Prostate gland (tissue), 2 donors: ENCODE measurements around the gene PHACTR2. TPM values are rescaled to one million over a fixed set of nuclear protein-coding genes. Genes with fewer than 3 reads are reported as not detected.
A peak's percentile ranks its signal among the peaks of the same experiment; 100 is the strongest.
"Not testable (repeated sequence)": the region's sequence is repeated elsewhere in the genome, so short reads cannot be mapped to it uniquely, and the experiment has no call there.

Source experiments
- DNase-seq: peaks from one replicate; pipeline ENCODE4 v3.0.0-alpha.2; 2019; ENCODE audit warnings: low spot score
- H3K27ac ChIP-seq, 2 donors: fragments of 200-600 bp; sonication (generic); 2 replicates each; pipeline ENCODE4 v1.5.1; 2017 to 2019
- H3K27me3 ChIP-seq: fragments of 200-600 bp; sonication (generic); replicated peaks from 2 replicates; pipeline ENCODE4 v1.5.1; 2019; ENCODE audit not compliant: insufficient read depth
- H3K36me3 ChIP-seq, 2 donors: fragments of 200-600 bp; sonication (generic); 1 replicate in 1 of 2; 2 replicates in 1 of 2; pipeline versions ENCODE4 v1.5.1 to v1.8.1; 2017 to 2019
- H3K4me1 ChIP-seq: fragments of 200-600 bp; sonication (generic); replicated peaks from 2 replicates; pipeline ENCODE4 v1.5.1; 2019
- H3K4me3 ChIP-seq, 2 donors: fragments of 200-600 bp; sonication (generic); 2 replicates each; pipeline ENCODE4 v1.5.1; 2017 to 2019
- H3K9me3 ChIP-seq: fragments of 200-600 bp; sonication (generic); 2 replicates; pipeline ENCODE4 v1.5.1; 2017
- POLR2A ChIP-seq: fragments of 450-650 bp; IDR thresholded peaks from one replicate; pipeline ENCODE4 v1.6.1; 2016; ENCODE audit warnings: antibody characterized with exemption, mild to moderate bottlenecking
- POLR2AphosphoS5 ChIP-seq: sonication (generic); formaldehyde crosslinking; IDR thresholded peaks from one replicate; pipeline ENCODE4 v1.6.1; 2017; ENCODE audit warnings: antibody characterized with exemption
- WGBS: methylation state at CpG from one replicate; pipeline ENCODE4 v1.1.5; 2018; 5-methylcytosine and 5-hydroxymethylcytosine counted together
- intact Hi-C: fragments of 100-400 bp; cut with DNase I; formaldehyde crosslinking; loops from one replicate; pipeline ENCODE4 v1.14.2; 2022
- total RNA-seq, 2 donors: library from RNA; depleted of rRNA; stranded (reverse); fragments of >200 nt; gene quantifications; one replicate each; pipeline ENCODE4 v1.1.0, GENCODE V29; 2016
- TF ChIP-seq, protein P1 (sequence below), 4 experiments: fragments of 200-600 bp in 2 of 4; fragments of 450-650 bp in 2 of 4; sonication (generic) in 2 of 4; IDR thresholded peaks; 1 replicate in 3 of 4; 2 replicates in 1 of 4; pipeline ENCODE4 v1.5.1; 2016 to 2019; ENCODE audit warnings: antibody characterized with exemption in 4 of 4, mild to moderate bottlenecking in 2 of 4, moderate library complexity in 2 of 4

Gene PHACTR2
- 100 to 1,000 TPM in 1 of 2 donors, 10 to 100 TPM in 1; 41.4 to 108 TPM for total RNA-seq

DNA sequence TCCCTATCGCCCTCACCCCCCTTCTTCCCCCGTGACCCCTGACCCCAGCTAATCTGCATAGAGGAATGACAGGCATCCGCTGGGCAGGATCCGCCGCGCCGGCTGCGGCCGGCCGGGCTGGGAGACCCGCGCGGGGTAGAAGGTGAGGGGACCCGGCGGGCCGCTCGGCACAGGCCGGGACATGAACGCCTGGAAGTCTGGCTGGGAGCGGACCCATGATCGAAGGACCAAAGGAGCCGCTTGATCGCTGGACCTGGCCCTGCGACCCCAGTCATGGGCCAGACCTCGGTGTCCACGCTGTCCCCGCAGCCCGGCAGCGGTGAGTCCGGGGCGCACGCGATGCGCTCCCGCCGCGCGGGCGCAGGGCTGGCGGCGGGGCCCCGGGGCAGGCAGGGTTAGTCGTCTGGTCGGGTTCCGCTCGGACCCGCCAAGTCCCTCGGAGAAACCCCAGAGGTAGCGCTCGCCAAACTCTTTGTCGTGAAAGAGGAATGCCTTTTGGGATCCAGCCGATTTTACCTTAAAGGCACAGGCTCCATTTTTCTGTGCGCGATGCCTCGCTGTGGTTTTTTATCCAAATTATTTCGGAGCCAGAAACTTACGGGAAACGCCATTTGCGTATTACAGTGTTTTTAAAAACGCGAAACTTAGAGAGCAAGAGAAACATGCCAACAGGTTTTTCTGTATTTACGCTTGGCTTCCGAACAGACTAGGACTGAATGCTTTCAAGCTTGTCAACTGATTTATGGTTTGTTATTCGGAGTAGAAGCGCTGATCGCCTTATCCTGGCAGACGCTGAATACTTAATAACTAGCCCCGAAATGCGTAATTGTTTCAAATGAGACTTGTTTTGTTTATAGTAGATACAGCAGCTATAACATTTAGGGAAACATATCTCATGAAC is at the start of gene PHACTR2:
Gene PHACTR2, plus strand, starts transcription at position 75 of the 901 bp plus-strand sequence. Its CDS starts 199 bp downstream, at position 274.
- Histone ChIP-seq H3K27me3 (no peaks in the 10 kb centered on the region), H3K27ac (peak within 1 kb of the TSS; percentile 87 to 97), H3K4me3 (peak within 1 kb of the TSS; percentile 68 to 82), H3K4me1 (no peaks in the 10 kb centered on the region), H3K9me3 (no peaks in the 10 kb centered on the region), H3K36me3 (no peaks in the 10 kb centered on the region)
- intact Hi-C loops: loop anchor here (5.0 kb wide), 1 partner anchor 164 kb away; the partner anchor contains the start of gene LTV1
- WGBS: 1% methylated on average over 62 of the region's 69 CpGs
- peak; percentile 52 for DNase-seq
- TF ChIP-seq POLR2A: peak; percentile 72
- TF ChIP-seq POLR2AphosphoS5: peak; percentile 19
- TF ChIP-seq, protein P1, sequence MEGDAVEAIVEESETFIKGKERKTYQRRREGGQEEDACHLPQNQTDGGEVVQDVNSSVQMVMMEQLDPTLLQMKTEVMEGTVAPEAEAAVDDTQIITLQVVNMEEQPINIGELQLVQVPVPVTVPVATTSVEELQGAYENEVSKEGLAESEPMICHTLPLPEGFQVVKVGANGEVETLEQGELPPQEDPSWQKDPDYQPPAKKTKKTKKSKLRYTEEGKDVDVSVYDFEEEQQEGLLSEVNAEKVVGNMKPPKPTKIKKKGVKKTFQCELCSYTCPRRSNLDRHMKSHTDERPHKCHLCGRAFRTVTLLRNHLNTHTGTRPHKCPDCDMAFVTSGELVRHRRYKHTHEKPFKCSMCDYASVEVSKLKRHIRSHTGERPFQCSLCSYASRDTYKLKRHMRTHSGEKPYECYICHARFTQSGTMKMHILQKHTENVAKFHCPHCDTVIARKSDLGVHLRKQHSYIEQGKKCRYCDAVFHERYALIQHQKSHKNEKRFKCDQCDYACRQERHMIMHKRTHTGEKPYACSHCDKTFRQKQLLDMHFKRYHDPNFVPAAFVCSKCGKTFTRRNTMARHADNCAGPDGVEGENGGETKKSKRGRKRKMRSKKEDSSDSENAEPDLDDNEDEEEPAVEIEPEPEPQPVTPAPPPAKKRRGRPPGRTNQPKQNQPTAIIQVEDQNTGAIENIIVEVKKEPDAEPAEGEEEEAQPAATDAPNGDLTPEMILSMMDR (IDR thresholded peaks at IDR 0.05): no peak

DNA sequence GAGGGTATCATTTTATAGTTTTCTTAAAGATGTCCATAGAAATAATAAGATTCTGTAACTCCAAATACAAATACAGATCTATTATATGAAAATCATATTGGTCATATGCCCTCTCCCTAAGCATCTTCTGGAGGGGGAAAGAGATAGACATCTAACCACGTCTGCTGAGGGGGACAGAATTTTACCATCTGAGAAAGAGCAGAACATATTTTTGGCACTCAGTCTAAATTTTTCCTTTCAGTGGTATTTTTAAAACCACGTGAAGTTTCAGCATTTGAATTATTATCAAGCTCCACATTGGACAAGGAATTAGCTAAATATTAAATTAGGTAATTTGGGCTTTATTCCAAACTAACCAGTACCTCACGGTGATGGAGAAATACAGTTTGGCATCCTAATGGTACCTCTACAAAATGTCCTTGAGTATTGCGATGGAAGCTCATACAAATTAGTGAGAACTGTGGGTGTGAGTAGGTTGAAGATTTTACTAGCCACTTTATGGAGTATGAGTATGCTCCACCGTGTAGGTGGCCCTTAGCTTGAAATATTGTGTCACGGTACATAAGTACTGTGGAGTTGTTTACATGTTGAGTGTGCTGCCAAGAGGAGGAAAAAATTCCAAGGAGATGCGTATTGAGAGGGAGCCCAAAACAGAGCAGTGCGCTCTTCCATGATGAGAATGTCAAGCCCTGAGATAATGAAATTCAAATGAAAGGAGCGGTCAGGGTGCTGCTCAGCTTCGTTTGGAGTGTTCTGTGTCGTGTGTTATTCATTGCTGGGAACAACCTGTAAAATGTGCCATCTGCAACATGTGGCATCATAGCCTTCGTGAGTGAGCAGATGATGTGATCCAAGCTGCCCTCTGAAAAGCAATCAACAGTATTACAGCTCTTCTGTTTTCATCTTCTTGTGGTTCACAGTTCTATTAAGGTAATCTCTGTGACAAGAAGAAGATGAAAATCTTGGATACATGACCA is 48.4 kb upstream of the PHACTR2 start:
- Histone ChIP-seq H3K4me3 (no peak overlapping the region), H3K27ac (no peak overlapping the region), H3K4me1 (no peaks in the 10 kb centered on the region), H3K27me3 (no peaks in the 10 kb centered on the region), H3K9me3 (no peaks in the 10 kb centered on the region), H3K36me3 (no peaks in the 10 kb centered on the region)
- WGBS: 56% methylated on average over 12 of the region's 12 CpGs
- DNase-seq: no peak
- TF ChIP-seq, protein P1 (IDR thresholded peaks at IDR 0.05): no peak
- TF ChIP-seq POLR2A (no peak), POLR2AphosphoS5 (no peak)
- intact Hi-C loops: no loop called here

DNA sequence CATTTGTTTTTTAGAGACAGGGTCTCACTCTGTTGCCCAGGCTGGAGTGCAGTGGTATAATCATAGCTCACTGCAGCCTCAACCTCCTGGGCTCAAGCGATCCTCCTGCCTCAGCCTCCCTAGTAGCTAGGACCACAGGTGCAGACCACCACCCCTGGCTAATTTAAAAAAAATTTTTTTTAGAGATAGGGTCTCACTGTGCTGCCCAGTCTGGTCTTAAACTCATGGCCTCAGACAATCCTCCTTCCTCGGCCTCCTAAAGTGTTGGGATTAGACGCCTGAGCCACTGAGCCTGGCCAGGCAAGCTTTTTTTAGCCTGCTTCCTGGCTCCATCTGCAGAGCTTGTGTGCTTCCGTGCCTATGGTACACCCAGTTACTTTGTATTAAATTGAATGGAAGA is 46.6 kb upstream of the PHACTR2 start:
- intact Hi-C loops, H3K27me3 ChIP-seq, DNase-seq, H3K4me1 ChIP-seq, H3K9me3 ChIP-seq, H3K4me3 ChIP-seq, H3K27ac ChIP-seq, H3K36me3 ChIP-seq: not testable (repeated sequence)
- WGBS: 81% methylated on average over 4 of the region's 4 CpGs

DNA sequence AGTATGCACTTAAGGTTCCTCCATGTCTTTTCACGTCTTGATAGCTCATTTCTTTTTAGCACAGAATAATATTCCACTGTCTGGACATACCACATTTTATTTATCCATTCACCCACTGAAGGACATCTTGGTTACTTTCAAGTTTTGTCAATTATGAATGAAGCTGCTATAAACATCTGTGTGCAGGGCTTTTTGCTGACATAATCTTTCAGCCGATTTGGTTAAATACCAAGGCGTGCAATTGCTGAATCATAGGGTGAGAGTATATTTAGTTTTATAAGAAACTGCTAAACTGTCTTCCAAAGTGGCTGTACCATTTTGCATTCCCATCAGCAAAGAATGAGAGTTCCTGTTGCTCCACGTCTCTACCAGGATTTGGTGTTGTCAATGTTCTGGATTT is 44.9 kb upstream of the PHACTR2 start:
- Histone ChIP-seq H3K27me3 (no peaks in the 10 kb centered on the region), H3K36me3 (no peaks in the 10 kb centered on the region), H3K27ac (no peak overlapping the region), H3K4me3 (no peak overlapping the region), H3K4me1 (no peaks in the 10 kb centered on the region), H3K9me3 (no peaks in the 10 kb centered on the region)
- TF ChIP-seq POLR2AphosphoS5: no peak
- TF ChIP-seq, protein P1 (IDR thresholded peaks at IDR 0.05): no peak
- no peak for TF ChIP-seq POLR2A
- intact Hi-C loops: no loop called here
- DNase-seq: no peak
- 97% methylated on average over 4 of the region's 4 CpGs for WGBS

DNA sequence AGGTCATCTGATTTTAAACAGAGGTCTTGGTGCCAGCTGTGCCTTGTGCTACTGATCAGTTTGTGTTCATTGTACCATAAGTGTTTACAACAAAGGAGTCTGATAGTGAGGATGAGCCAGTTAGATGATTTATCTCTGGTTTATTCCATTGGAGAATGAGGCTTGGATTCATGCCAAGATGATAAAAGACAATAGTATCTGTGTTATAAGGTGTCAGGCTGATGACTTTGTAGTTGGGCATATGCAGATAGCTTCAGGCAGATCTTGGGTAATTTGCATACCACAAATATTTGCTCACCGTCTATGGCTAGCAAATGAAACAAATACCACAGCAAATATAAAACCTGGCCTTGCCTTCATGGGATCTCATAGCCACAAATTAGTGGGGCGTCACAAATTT is 43.3 kb upstream of the PHACTR2 start:
- H3K36me3 ChIP-seq: no peaks in the 10 kb centered on the region
- 47% methylated on average over 2 of the region's 2 CpGs for WGBS
- no peak for DNase-seq
- no peaks in the 10 kb centered on the region for H3K27me3 ChIP-seq
- no peak overlapping the region for H3K27ac ChIP-seq
- intact Hi-C loops: no loop called here
- H3K4me1 ChIP-seq: no peaks in the 10 kb centered on the region
- TF ChIP-seq POLR2AphosphoS5 (no peak), POLR2A (no peak)
- TF ChIP-seq, protein P1 (IDR thresholded peaks at IDR 0.05): no peak
- no peak overlapping the region for H3K4me3 ChIP-seq
- H3K9me3 ChIP-seq: no peaks in the 10 kb centered on the region
